ENCODE results near the gene ZNF771.
A peak's percentile ranks its signal among the peaks of the same experiment; 100 is the strongest.

Gene ZNF771

DNA sequence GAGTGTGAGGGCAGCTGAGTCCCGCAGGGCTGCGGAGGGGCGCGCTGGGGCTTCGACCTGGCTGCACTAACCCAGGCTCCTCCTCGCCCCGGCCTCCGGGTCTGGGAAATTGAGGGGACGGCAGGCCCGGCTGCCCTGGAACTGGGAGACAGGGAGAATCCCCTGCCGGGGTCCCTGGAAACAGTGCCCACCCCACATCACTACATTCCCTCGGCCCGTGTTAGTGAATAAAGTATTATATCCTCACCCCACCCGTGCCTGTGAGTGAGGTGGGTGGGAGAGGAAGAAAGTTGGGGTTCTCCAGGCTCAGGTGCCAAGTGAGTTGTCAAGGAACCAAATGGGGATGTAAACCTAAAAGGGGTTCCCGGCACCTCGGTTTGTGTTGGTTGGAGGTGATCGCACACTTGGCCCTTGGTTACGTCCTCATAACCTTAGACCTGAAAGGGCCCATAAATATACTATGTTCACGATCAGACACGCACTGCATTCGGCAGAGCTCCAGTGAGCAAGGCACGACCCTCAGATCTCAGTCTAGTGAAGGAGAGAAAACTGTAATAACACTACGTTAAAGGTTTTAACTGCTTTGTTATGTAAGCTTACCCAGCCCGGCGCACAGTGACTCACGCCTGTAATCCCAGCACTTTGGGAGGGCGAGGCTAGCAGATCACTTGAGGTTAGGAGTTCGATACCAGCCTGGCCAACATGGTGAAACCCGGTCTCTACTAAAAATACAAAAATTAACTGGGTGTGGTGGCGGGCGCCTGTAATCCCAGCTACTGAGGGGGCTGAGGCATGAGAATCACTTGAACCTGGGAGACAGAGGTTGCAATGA is 11.2 kb downstream of the ZNF771 start:
- TF ChIP-seq, protein P1, sequence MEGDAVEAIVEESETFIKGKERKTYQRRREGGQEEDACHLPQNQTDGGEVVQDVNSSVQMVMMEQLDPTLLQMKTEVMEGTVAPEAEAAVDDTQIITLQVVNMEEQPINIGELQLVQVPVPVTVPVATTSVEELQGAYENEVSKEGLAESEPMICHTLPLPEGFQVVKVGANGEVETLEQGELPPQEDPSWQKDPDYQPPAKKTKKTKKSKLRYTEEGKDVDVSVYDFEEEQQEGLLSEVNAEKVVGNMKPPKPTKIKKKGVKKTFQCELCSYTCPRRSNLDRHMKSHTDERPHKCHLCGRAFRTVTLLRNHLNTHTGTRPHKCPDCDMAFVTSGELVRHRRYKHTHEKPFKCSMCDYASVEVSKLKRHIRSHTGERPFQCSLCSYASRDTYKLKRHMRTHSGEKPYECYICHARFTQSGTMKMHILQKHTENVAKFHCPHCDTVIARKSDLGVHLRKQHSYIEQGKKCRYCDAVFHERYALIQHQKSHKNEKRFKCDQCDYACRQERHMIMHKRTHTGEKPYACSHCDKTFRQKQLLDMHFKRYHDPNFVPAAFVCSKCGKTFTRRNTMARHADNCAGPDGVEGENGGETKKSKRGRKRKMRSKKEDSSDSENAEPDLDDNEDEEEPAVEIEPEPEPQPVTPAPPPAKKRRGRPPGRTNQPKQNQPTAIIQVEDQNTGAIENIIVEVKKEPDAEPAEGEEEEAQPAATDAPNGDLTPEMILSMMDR (IDR thresholded peaks at IDR 0.05; ENCODE audit: low read depth, low read length), result no peak
- in situ Hi-C loops (cut with HindIII; ENCODE audit: low sequenced_read_pairs), result no loop called here
- H3K4me3 ChIP-seq (ENCODE audit: low read depth, low read length), result peak overlapping the region; percentile 45
- no peak for DNase-seq (ENCODE audit: low read depth, low spot score)

DNA sequence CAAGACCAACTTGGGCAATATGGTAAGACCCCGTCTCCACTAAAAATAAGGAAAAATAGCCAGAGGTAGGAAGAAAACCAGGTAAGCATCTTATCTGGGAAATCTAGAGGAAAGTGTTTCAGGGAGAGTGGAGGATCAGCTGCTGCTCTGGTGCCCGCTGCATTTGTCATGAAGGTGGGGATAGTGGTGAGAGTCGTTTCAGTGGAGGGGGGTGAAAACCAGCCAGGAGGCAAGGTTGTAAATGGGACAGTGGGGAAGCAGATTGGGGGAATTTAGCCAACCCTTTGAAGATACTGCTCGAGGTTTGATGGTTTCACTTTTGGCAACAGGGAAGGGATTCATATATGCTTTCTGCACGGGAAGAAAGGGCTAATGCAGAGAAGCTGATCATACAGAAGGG is 13.6 kb downstream of the ZNF771 start:
- no peak for DNase-seq (ENCODE audit: low read depth, low spot score)
- TF ChIP-seq, protein P1 (IDR thresholded peaks at IDR 0.05; ENCODE audit: low read depth, low read length), result no peak
- in situ Hi-C loops (cut with HindIII; ENCODE audit: low sequenced_read_pairs), result no loop called here
- no peak overlapping the region for H3K4me3 ChIP-seq (ENCODE audit: low read depth, low read length)

DNA sequence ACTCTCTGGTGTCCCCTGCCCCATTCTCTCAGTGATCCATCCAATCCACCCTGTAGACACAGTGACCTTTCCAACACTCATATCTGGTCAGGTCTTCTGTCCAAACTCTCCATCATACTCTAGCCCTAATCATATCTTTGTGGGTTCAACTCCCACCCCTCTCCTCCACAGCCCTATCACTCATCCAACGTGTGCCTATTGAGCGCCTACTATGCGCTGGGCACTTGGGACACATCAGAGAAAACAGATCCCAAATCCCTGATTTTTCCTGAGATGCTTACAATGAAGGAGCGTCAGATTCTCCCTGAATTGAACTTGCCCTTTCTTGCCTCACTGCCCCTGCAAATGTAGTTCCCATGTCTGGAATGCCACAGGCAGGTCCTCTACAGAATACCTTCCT is 20.6 kb downstream of the ZNF771 start:
- no peak overlapping the region for H3K4me3 ChIP-seq (ENCODE audit: low read depth, low read length)
- in situ Hi-C loops (cut with HindIII; ENCODE audit: low sequenced_read_pairs), result no loop called here
- DNase-seq (ENCODE audit: low read depth, low spot score), result no peak
- TF ChIP-seq, protein P1 (IDR thresholded peaks at IDR 0.05; ENCODE audit: low read depth, low read length), result no peak

DNA sequence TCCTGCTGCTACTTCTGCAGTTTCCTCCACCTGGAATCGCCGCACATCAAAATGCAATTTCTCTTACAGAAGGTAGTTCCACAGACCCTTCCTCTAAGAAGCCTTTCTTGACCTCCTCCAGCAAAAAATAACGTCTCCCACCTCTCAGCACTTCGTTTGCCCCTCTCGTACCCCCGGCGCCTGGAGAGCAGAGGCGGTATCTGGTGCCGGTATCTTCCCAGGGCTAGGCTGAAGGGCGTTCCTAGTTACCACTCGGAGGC is 21.9 kb downstream of the ZNF771 start:
- in situ Hi-C loops (cut with HindIII; ENCODE audit: low sequenced_read_pairs), result no loop called here
- no peak for DNase-seq (ENCODE audit: low read depth, low spot score)
- TF ChIP-seq, protein P1 (IDR thresholded peaks at IDR 0.05; ENCODE audit: low read depth, low read length), result no peak
- H3K4me3 ChIP-seq (ENCODE audit: low read depth, low read length), result peak overlapping the region; percentile 76

DNA sequence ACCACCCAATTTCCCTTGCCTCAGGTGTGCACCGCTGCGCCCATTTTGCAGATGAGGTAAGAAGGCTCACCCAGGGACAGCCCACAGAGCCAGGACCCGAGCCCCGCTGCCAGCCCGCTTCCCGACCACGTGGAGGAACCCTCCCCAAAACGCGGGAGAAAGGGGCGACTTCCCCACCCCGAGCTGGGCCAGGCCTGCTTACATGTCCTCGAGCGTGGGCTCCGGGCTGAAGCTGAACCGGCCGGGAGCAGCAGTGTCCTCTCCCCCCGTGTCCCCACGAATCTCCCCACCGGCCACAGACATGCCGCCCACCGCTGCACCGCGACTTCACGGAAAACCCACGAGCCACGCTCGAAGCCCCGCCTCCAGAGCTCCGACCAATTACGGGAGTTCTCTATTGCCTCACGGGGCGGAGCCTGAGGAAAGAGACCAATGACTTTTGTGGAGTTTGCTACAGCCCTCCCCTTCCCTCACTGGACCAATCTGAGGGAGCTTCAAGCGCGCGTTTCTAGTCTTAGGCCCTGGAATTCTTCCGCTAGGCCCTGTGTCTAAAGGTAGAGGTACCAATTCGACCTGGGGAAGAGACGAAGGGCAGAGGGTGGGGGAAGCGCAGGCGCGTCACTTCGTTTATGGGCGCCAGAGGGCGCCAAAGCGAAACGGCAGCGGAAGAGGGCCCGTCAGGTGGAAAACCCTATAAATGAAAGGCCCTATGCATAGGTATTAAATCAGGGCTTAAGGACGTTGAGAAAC is 22.4 kb downstream of the ZNF771 start, which contains the start of gene DCTPP1:
Gene DCTPP1, minus strand, starts transcription at position 353 of the 750 bp plus-strand sequence. Its CDS starts 50 bp downstream, at position 303.
- H3K4me3 ChIP-seq (ENCODE audit: low read depth, low read length), result peak within 1 kb of the TSS; percentile 76
- in situ Hi-C loops (cut with HindIII; ENCODE audit: low sequenced_read_pairs), result no loop called here
- DNase-seq (ENCODE audit: low read depth, low spot score), result peak; percentile 98
- TF ChIP-seq, protein P1 (IDR thresholded peaks at IDR 0.05; ENCODE audit: low read depth, low read length), result peak; percentile 71

DNA sequence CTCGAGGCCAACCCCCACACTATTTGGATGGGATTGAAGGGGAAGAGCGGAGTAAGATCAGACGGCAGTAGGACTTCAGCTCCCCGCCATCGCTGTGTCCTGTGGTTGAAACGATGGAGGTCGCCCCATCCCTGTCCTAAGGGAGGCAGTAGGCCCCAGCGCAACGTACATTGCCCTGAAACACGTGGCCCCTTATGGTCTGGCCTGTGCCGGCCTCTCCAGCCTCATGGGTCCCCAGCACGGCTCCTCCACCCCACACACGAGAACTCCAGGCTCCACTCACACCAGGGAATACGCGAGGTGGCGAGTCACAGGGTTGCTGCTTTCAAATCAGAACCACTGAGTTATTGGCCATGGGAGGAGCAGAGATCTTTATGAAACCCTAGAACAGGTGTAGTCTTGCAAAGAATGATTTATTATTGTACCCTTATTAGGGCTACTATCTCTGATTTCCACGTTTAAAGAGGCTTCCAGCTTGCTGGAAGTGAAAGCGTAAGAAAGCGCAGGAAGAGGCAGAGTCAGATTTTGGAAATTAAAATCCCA is 23.1 kb downstream of the ZNF771 start:
- peak overlapping the region; percentile 76 for H3K4me3 ChIP-seq (ENCODE audit: low read depth, low read length)
- no peak for DNase-seq (ENCODE audit: low read depth, low spot score)
- in situ Hi-C loops (cut with HindIII; ENCODE audit: low sequenced_read_pairs), result no loop called here
- TF ChIP-seq, protein P1 (IDR thresholded peaks at IDR 0.05; ENCODE audit: low read depth, low read length), result no peak

Data from astrocyte of the spinal cord (primary cell).